Suprapubic skin (tissue), 4 donors: ENCODE results near the gene KIAA0319L. TPM values are rescaled to one million over a fixed set of nuclear protein-coding genes. Genes with fewer than 3 reads are reported as not detected.

Experiments
- DNase-seq, 2 donors: peaks; one replicate each; pipeline ENCODE4 v3.0.0-alpha.2; 2019; ENCODE audit warnings: low spot score in 2 of 2
- H3K27ac ChIP-seq: fragments of 200-600 bp; sonication (generic); one replicate; pipeline ENCODE4 v1.5.1; 2019
- H3K27me3 ChIP-seq: fragments of 200-600 bp; sonication (generic); one replicate; pipeline ENCODE4 v1.5.1; 2019
- H3K36me3 ChIP-seq: fragments of 200-600 bp; sonication (generic); one replicate; pipeline ENCODE4 v1.5.1; 2019
- H3K4me1 ChIP-seq: fragments of 200-600 bp; sonication (generic); one replicate; pipeline ENCODE4 v1.5.1; 2019
- H3K4me3 ChIP-seq: fragments of 200-600 bp; sonication (generic); one replicate; pipeline ENCODE4 v1.5.1; 2019; ENCODE audit warnings: mild to moderate bottlenecking
- H3K9me3 ChIP-seq: fragments of 200-600 bp; sonication (generic); one replicate; pipeline ENCODE4 v1.5.1; 2019
- CTCF ChIP-seq, 2 donors: fragments of 200-600 bp in 1 of 2; fragments of 450-650 bp in 1 of 2; sonication (generic) in 1 of 2; IDR thresholded peaks; one replicate each; pipeline ENCODE4 v1.5.1; 2016 to 2019; ENCODE audit warnings: antibody characterized with exemption in 2 of 2, mild to moderate bottlenecking in 1 of 2, moderate library complexity in 1 of 2
- EP300 ChIP-seq: sonication (generic); formaldehyde crosslinking; IDR thresholded peaks from one replicate; pipeline ENCODE4 v1.6.1; 2017; ENCODE audit warnings: antibody characterized with exemption
- POLR2A ChIP-seq, 2 donors: fragments of 450-650 bp; IDR thresholded peaks; one replicate each; pipeline ENCODE4 v1.6.1; 2017; ENCODE audit warnings: antibody characterized with exemption in 2 of 2, mild to moderate bottlenecking in 2 of 2, moderate library complexity in 2 of 2
- POLR2AphosphoS5 ChIP-seq, 3 donors: sonication (generic); formaldehyde crosslinking; IDR thresholded peaks; one replicate each; pipeline ENCODE4 v1.6.1; 2017; ENCODE audit warnings: antibody characterized with exemption in 3 of 3
- whole genome bisulfite sequencing: methylation state at CpG from one replicate; pipeline ENCODE4 v1.1.5; 2018; 5-methylcytosine and 5-hydroxymethylcytosine counted together
- total RNA-seq, 4 donors: library from RNA; depleted of rRNA; stranded (reverse); fragments of >200 nt; gene quantifications; one replicate each; pipeline ENCODE4 v1.1.0, GENCODE V29; 2016

Gene KIAA0319L
- total RNA-seq, 4 donors from 2014 or later: 52.1 to 124 (median 83.5) TPM

- Histone ChIP-seq H3K36me3 (peaks cover 15% of the 10 kb centered on the region), H3K27me3 (no peaks in the 10 kb centered on the region), H3K4me3 (no peak overlapping the region), H3K4me1 (no peaks in the 10 kb centered on the region), H3K27ac (no peak overlapping the region), H3K9me3 (no peaks in the 10 kb centered on the region)
- WGBS: 78% methylated on average over 2 of the region's 2 CpGs
- TF ChIP-seq CTCF (IDR thresholded peaks at IDR 0.05) (no peak), POLR2A (IDR thresholded peaks at IDR 0.05) (no peak), EP300 (no peak), POLR2AphosphoS5 (IDR thresholded peaks at IDR 0.05) (no peak)
- no peak for DNase-seq
Observed at GRCh38 chr1:35426097-35426586, 131.1 kb downstream of the KIAA0319L start.

GRCh38 chr1:35408925-35409324 is 148.3 kb downstream of the KIAA0319L start:
- WGBS: 100% methylated on average over 1 of the region's 1 CpG
- Histone ChIP-seq H3K9me3 (no peaks in the 10 kb centered on the region), H3K27ac (no peak overlapping the region), H3K4me1 (no peaks in the 10 kb centered on the region), H3K36me3 (peaks cover 61% of the 10 kb centered on the region), H3K27me3 (no peaks in the 10 kb centered on the region), H3K4me3 (no peak overlapping the region)
- no peak for DNase-seq
- TF ChIP-seq POLR2A (IDR thresholded peaks at IDR 0.05) (no peak), CTCF (IDR thresholded peaks at IDR 0.05) (no peak), EP300 (no peak), POLR2AphosphoS5 (IDR thresholded peaks at IDR 0.05) (no peak)

DNA sequence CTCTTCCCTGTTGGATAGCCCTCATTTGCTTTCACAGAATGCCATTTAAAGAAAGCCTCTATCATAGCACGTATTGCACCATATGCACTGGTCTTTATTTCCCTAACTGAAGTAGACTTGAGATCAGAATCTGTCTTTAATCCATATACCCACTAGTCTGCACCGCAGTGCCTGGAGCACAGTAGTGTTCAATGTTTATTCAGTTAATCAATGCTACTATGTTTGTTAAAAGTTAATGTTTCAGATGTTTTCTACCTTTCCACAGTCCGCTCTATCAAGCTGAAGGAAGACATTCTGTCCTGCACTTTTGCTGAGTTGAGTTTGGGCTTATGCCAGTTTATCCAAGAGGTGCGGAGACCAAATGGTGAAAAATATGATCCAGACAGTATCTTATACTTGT is 149.5 kb downstream of the KIAA0319L start:
- peaks cover 69% of the 10 kb centered on the region for H3K36me3 ChIP-seq
- TF ChIP-seq POLR2AphosphoS5 (IDR thresholded peaks at IDR 0.05): no peak
- TF ChIP-seq EP300: no peak
- no peak for TF ChIP-seq CTCF (IDR thresholded peaks at IDR 0.05)
- no peak for TF ChIP-seq POLR2A (IDR thresholded peaks at IDR 0.05)

GRCh38 chr1:35406103-35406502 is 151.1 kb downstream of the KIAA0319L start:
- H3K4me3 ChIP-seq: no peak overlapping the region
- no peaks in the 10 kb centered on the region for H3K4me1 ChIP-seq
- TF ChIP-seq CTCF (IDR thresholded peaks at IDR 0.05) (no peak), EP300 (no peak), POLR2AphosphoS5 (IDR thresholded peaks at IDR 0.05) (no peak), POLR2A (IDR thresholded peaks at IDR 0.05) (no peak)
- H3K36me3 ChIP-seq: peaks cover 81% of the 10 kb centered on the region
- DNase-seq: no peak
- no peaks in the 10 kb centered on the region for H3K27me3 ChIP-seq
- no peaks in the 10 kb centered on the region for H3K9me3 ChIP-seq
- H3K27ac ChIP-seq: no peak overlapping the region

More for the DNA sequence above, 149.5 kb downstream of the KIAA0319L start:
- H3K9me3 ChIP-seq: no peaks in the 10 kb centered on the region
- H3K27ac ChIP-seq: no peak overlapping the region
- no peaks in the 10 kb centered on the region for H3K27me3 ChIP-seq
- no peaks in the 10 kb centered on the region for H3K4me1 ChIP-seq
- no peak for DNase-seq
- no peak overlapping the region for H3K4me3 ChIP-seq
- 98% methylated on average over 4 of the region's 4 CpGs for WGBS

- H3K27ac ChIP-seq: no peak overlapping the region
- DNase-seq: no peak
- H3K27me3 ChIP-seq: no peaks in the 10 kb centered on the region
- no peaks in the 10 kb centered on the region for H3K4me1 ChIP-seq
- no peak for TF ChIP-seq CTCF (IDR thresholded peaks at IDR 0.05)
- TF ChIP-seq EP300: no peak
- TF ChIP-seq POLR2A (IDR thresholded peaks at IDR 0.05): no peak
- TF ChIP-seq POLR2AphosphoS5 (IDR thresholded peaks at IDR 0.05): no peak
- H3K9me3 ChIP-seq: no peaks in the 10 kb centered on the region
- no peak overlapping the region for H3K4me3 ChIP-seq
- H3K36me3 ChIP-seq: peaks cover 81% of the 10 kb centered on the region
Observed at GRCh38 chr1:35401049-35401448, 156.2 kb downstream of the KIAA0319L start.
